GM19351 (cell line): ENCODE data around the gene INS.

Experiments
- ATAC-seq: cut with Tn5 transposase; IDR thresholded peaks from one replicate; pipeline ENCODE4 v1.9.1; 2021; ENCODE audit warnings: mild to moderate bottlenecking, moderate library complexity; ENCODE audit not compliant: unreplicated experiment

Gene INS

DNA sequence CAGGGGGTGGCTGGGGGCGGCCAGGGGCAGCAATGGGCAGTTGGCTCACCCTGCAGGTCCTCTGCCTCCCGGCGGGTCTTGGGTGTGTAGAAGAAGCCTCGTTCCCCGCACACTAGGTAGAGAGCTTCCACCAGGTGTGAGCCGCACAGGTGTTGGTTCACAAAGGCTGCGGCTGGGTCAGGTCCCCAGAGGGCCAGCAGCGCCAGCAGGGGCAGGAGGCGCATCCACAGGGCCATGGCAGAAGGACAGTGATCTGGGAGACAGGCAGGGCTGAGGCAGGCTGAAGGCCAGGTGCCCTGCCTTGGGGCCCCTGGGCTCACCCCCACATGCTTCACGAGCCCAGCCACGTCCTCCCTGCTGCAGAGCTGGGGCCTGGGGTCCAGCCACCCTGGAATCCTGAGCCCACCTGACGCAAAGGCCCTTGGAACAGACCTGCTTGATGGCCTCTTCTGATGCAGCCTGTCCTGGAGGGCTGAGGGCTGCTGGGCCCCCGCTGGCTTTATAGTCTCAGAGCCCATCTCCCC, at the start of gene INS:
TSS of gene INS (minus strand) at position 474 of the 524 bp plus-strand sequence. CDS start at position 236, 238 bp downstream.
- ATAC-seq = no peak

GRCh38 chr11:2210366-2211112, 49.5 kb upstream of the INS start:
- no peak for ATAC-seq

DNA sequence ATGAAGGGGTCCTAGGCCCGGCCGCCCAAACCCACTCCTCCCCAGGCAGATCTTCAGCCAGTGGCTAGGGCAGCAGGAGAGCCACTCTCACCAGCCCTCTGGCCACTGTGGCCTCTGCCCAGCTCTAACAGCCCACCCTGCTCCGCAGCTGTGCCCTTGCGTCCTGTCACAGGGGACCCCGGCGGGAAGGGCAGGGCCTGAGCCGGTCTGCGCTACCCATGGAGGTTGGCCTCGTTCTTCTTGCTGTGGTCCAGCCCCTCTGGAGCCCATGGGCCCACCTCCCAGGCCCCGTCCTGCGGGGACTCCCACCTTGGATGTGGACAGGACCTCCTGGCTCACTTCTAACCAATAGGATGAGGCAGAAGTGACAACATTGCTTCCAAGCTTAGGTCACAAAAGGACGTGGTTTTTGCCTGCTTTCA, 48.9 kb upstream of the INS start:
- no peak for ATAC-seq

DNA sequence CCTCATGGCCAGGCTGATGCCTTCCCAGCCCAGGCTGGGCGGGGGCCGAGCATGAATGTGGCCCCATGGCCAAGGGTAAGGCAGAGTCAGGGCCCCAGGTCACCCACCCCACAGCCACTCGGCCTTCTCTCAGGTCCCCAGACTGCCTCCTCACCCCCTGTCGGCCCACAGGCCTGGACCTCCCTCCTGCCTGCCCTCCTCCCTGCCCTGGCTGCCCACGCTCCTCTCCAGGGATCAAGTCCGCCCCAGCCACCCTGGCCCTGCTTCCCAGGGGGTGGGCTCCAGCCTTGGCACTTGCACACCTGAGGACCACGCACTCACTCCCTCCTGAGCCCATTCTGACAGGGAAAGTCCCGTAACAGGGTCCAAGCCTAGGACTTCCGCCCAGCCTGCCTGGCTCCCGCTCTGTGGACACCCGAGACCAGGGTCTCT, 48.4 kb upstream of the INS start:
- ATAC-seq = no peak

- no peak for ATAC-seq
Measured at GRCh38 chr11:2208691-2209369, 47.8 kb upstream of the INS start.

DNA sequence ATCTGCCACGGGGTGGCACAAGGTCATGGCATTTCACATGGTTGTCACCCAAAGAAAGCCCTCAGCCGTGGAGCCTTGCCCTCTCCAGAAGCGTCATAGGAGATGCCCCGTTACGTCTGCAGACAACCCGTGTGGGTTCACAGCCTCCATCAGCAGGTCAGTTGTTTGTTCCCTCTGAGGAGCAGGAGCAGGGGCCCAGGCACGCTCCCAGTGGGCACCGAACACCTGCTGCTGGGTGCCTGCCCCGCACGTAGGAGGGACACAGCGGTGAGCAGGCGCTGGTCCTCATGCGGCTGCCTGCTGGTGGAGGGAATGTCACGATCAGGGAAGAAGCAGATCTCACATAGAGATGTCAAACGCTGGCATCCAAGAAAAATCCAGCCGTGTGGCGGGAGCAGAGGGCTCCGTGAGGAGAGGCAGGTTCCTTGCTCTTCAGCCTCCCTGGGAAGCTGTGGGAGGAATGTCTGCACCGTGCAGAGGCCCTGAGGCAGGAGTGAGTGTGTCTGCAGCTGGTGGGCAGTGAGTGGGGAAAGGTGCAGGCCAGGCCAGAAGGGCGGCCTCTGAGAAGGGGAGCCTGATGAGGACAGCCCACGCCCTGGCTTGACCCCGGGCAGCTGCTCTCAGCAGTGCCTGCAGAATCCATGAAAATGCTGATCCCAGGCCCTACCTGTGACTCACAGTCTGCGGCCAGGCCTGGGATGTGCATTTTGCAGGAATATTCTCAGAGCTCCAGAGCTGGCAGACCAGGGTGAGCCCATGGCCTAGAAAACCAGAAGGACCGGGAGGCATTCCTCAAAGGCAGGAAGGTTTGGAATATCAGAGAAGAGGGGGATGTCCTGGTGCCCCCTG, 47.0 kb upstream of the INS start:
- no peak for ATAC-seq

DNA sequence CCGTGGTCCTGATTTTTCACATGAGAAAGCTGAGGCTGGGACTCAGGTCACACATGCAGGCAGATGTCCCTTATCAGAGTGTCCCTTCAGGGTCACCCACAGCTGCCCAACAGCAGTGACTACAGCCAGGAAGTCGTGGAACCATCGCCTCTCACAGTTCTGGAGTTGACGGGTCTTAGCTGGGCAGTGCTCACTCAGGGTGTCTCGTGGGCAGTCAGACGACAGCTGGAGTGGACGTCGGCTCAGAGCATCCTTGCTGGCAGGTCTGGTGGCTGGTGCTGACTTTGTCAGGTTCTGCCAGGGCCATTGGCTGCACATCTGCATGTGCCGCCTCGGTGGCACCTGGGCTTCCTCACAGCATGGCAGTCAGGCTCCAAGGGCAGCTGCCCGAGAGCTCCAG, 46.2 kb upstream of the INS start:
- no peak for ATAC-seq

- ATAC-seq = no peak
Measured at GRCh38 chr11:2205981-2206690, 45.1 kb upstream of the INS start.

- no peak for ATAC-seq
Measured at GRCh38 chr11:2205214-2205720, 44.3 kb upstream of the INS start.

GRCh38 chr11:2204361-2205213, 43.6 kb upstream of the INS start:
- ATAC-seq = no peak

- ATAC-seq = no peak
Measured at GRCh38 chr11:2203440-2204259, 42.6 kb upstream of the INS start.

- ATAC-seq = no peak
Measured at GRCh38 chr11:2202900-2203439, 42.0 kb upstream of the INS start.

GRCh38 chr11:2202071-2202899, 41.3 kb upstream of the INS start:
- no peak for ATAC-seq

- ATAC-seq = no peak
Measured at GRCh38 chr11:2201542-2201941, 40.5 kb upstream of the INS start.

DNA sequence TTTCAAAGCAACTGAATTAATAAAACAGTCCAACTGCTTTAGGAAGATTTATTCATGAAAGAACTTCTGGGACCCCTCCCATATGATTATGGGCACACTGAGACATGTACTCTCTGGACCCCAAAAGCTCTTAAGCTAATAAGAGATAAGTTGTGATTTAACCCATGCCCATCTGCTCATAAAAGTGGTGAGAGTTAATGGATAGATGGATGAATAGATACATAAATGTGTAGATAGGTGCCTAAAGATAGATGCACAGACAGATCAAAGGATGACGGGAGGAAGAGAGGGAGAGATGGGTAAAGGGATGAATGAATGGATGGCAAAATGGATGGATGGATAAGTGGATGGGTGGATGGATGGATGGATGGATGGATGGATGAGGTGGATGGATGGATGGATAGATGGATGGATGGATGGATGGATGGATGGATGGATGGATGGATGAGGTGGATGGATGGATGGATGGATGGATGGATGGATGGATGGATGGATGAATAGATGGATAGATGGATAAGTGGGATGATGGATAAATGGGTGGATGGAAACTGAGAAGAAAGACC, 40.0 kb upstream of the INS start:
- no peak for ATAC-seq

DNA sequence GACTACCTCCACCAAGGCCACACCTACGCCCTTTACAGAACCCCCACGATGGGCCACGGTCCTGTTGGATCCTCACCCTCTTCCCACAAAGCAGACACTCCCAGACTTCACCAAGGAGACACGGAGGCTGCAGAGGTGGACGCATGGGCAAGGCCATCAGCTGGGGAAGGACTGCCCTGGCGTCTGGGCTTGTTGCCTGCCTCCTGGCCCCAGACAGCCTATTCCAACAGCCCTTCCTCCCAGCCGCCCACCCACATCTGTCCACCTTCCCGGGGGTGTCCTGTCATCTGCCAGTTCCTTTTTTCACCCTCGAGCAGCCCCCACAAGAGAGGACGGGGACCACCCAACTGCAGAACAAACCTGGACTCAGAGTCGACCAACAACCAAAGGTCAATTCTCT, 39.5 kb upstream of the INS start:
- no peak for ATAC-seq
